NCI-H2196 treated with DMSO at 0.1 percent for 48 hours (cell line): ENCODE measurements around the gene RAB40C.
"Not testable (repeated sequence)": the region's sequence is repeated elsewhere in the genome, so short reads cannot be mapped to it uniquely, and the experiment has no call there.

Experiments used
- DNase-seq: peaks from one replicate; lab custom pipeline; 2025; ENCODE audit not compliant: unreplicated experiment; lab: John Stamatoyannopoulos, UW

The RAB40C gene

GRCh38 chr16:588889-589657, 793 bp upstream of the RAB40C start:
- DNase-seq = peak; percentile 85

GRCh38 chr16:590188-590814, 435 bp downstream of the RAB40C start:
- DNase-seq = no peak

GRCh38 chr16:590815-591200, 942 bp downstream of the RAB40C start:
- DNase-seq = no peak

- DNase-seq = no peak
These were observed 1.4 kb downstream of the RAB40C start for GRCh38 chr16:591231-591630.

- no peak for DNase-seq
These were observed 2.1 kb downstream of the RAB40C start for GRCh38 chr16:591892-592517.

- DNase-seq = peak; percentile 88
These were observed 2.8 kb downstream of the RAB40C start for GRCh38 chr16:592518-593306.

GRCh38 chr16:593406-593805, 3.5 kb downstream of the RAB40C start:
- DNase-seq = peak; percentile 75

GRCh38 chr16:593807-594206, 3.9 kb downstream of the RAB40C start:
- DNase-seq = no peak

GRCh38 chr16:595094-595528, 5.2 kb downstream of the RAB40C start:
- no peak for DNase-seq

- peak; percentile 45 for DNase-seq
These were observed 6.3 kb downstream of the RAB40C start for GRCh38 chr16:595942-596735.

- no peak for DNase-seq
These were observed 6.8 kb downstream of the RAB40C start for GRCh38 chr16:596736-597060.

GRCh38 chr16:597655-598054, 7.8 kb downstream of the RAB40C start:
- not testable (repeated sequence) for DNase-seq

GRCh38 chr16:598823-599739, 9.2 kb downstream of the RAB40C start:
- DNase-seq = no peak

GRCh38 chr16:600781-601180, 10.9 kb downstream of the RAB40C start:
- DNase-seq = no peak

GRCh38 chr16:603933-604332, 14.1 kb downstream of the RAB40C start:
- DNase-seq = no peak

GRCh38 chr16:606656-607307, 16.9 kb downstream of the RAB40C start:
- DNase-seq = no peak

- DNase-seq = no peak
These were observed 18.2 kb downstream of the RAB40C start for GRCh38 chr16:608019-608418.

GRCh38 chr16:609316-609715, 19.4 kb downstream of the RAB40C start:
- DNase-seq = no peak

GRCh38 chr16:609984-610383, 20.1 kb downstream of the RAB40C start:
- no peak for DNase-seq
